HepG2 (cell line): ENCODE data around the gene SFMBT1. TPM values are rescaled to one million over a fixed set of nuclear protein-coding genes. Genes with fewer than 3 reads are reported as not detected.

Experiments
- ATAC-seq: fragments of 200-7000 bp; cut with Tn5 transposase; 3 replicates; pipeline ENCODE4 v1.9.1; 2020; ENCODE audit warnings: mild to moderate bottlenecking, moderate library complexity
- BruUV-seq: library from RNA; stranded (reverse); fragments of 400-500 nt; replicated peaks from 2 replicates; lab custom pipeline; 2021; lab: Mats Ljungman, UMichigan
- CTCF ChIA-PET: fragments of 300-600 bp; formaldehyde crosslinking; extraction: SDS; loops from one replicate; lab custom pipeline; 2021; ENCODE audit warnings: low total read pairs, inconsistent platforms, low intra/inter-chr PET ratio; lab: Yijun Ruan, JAX
- POLR2A ChIA-PET: fragments of 350-600 bp; sonication (Branson Sonifier 250); formaldehyde crosslinking; loops from one replicate; lab custom pipeline; 2020; ENCODE audit warnings: antibody characterized with exemption, inconsistent platforms; lab: Yijun Ruan, JAX
- DNase-seq: peaks from one replicate; pipeline ENCODE4 v3.0.0-alpha.2; 2015; ENCODE audit warnings: low spot score
- FAIRE-seq: peaks from 3 replicates; lab custom pipeline; 2011; peaks lifted over from hg19 to GRCh38; lab: Jason Lieb, UNC
- H2AFZ ChIP-seq: one replicate; pipeline ENCODE4 v1.6.1; 2011; ENCODE audit warnings: low read length, inconsistent platforms
- H3K27ac ChIP-seq: fragments of 300-600 bp; 3 replicates; pipeline ENCODE4 v1.8.0; 2011; ENCODE audit warnings: mixed run types, mild to moderate bottlenecking, mixed read lengths, low read length, inconsistent platforms; ENCODE audit not compliant: insufficient read depth; ENCODE audit errors: extremely low read length
- H3K27me3 ChIP-seq, 2 experiments: fragments of 200-600 bp in 1 of 2; 2 replicates in 1 of 2; 3 replicates in 1 of 2; pipeline versions ENCODE4 v1.6.0 to v1.8.0; 2011; ENCODE audit warnings: low read length in 2 of 2, mild to moderate bottlenecking in 2 of 2, moderate library complexity in 2 of 2, inconsistent platforms in 1 of 2; ENCODE audit not compliant: insufficient read depth in 2 of 2, control insufficient read depth in 1 of 2
- H3K36me3 ChIP-seq, 2 experiments: fragments of 200-600 bp in 1 of 2; replicated peaks in 1 of 2; 2 replicates in 1 of 2; 3 replicates in 1 of 2; pipeline versions ENCODE4 v1.5.1 to v1.8.0; 2011; ENCODE audit warnings: low read length in 2 of 2, inconsistent platforms in 1 of 2; ENCODE audit not compliant: insufficient read depth in 2 of 2, control insufficient read depth in 1 of 2
- H3K4me1 ChIP-seq: 2 replicates; pipeline ENCODE4 v1.5.1; 2012; ENCODE audit warnings: low read length, inconsistent platforms; ENCODE audit not compliant: insufficient read depth
- H3K4me2 ChIP-seq: 2 replicates; pipeline ENCODE4 v1.6.0; 2011; ENCODE audit warnings: low read depth, low read length, inconsistent platforms
- H3K4me3 ChIP-seq, 3 experiments: fragments of 200-600 bp in 1 of 3; sonication (generic), shearing (Covaris generic) in 1 of 3; replicated peaks in 1 of 3; 2 replicates each; pipeline ENCODE4 v1.5.1; 2011 to 2016; ENCODE audit warnings: low read length in 3 of 3, inconsistent platforms in 2 of 3, low read depth in 2 of 3, mild to moderate bottlenecking in 2 of 3, control low read depth in 1 of 3, mixed read lengths in 1 of 3; ENCODE audit not compliant: insufficient read depth in 1 of 3
- H3K79me2 ChIP-seq: one replicate; pipeline ENCODE4 v1.6.1; 2011; ENCODE audit warnings: low read length, inconsistent platforms; ENCODE audit not compliant: insufficient read depth
- H3K9ac ChIP-seq: 2 replicates; pipeline ENCODE4 v1.6.0; 2011; ENCODE audit warnings: mild to moderate bottlenecking, low read depth, low read length, inconsistent platforms; ENCODE audit not compliant: insufficient read depth
- H3K9me3 ChIP-seq: 2 replicates; pipeline ENCODE4 v1.5.1; 2012; ENCODE audit warnings: mild to moderate bottlenecking, low read length
- H4K20me1 ChIP-seq: 2 replicates; pipeline ENCODE4 v1.6.0; 2011; ENCODE audit warnings: inconsistent platforms, mild to moderate bottlenecking, low read length, moderate library complexity; ENCODE audit not compliant: insufficient read depth
- ATF4 ChIP-seq, 2 experiments: fragments of 450-650 bp in 1 of 2; sonication (generic) in 1 of 2; formaldehyde crosslinking; IDR thresholded peaks; 2 replicates each; pipeline versions ENCODE4 v1.5.0 to v1.8.0; 2020 to 2022; ENCODE audit warnings: mild to moderate bottlenecking in 1 of 2, missing genetic modification reagents in 1 of 2
- EHMT2 ChIP-seq: fragments of 200-600 bp; sonication (generic); IDR thresholded peaks from 2 replicates; pipeline ENCODE4 v1.7.0; 2017; ENCODE audit warnings: antibody characterized with exemption, low read depth, low read length, borderline replicate concordance
- GRHL1 ChIP-seq: sonication (generic); formaldehyde crosslinking; conservative IDR thresholded peaks from 2 replicates; pipeline ENCODE4 v1.8.0; 2022; ENCODE audit warnings: missing genetic modification reagents
- NCOA2 ChIP-seq: sonication (generic); formaldehyde crosslinking; IDR thresholded peaks from 2 replicates; pipeline ENCODE4 v1.8.0; 2022; ENCODE audit warnings: inconsistent platforms
- PPARG ChIP-seq: conservative IDR thresholded peaks from 2 replicates; pipeline ENCODE4 v1.6.1; 2016; ENCODE audit warnings: missing biosample characterization, missing genetic modification reagents
- ZNF24 ChIP-seq: fragments of 450-650 bp; IDR thresholded peaks from 2 replicates; pipeline ENCODE4 v1.6.1; 2017; ENCODE audit warnings: antibody characterized with exemption, mild to moderate bottlenecking
- ZNF543 ChIP-seq: sonication (generic); formaldehyde crosslinking; IDR thresholded peaks from 2 replicates; pipeline ENCODE4 v1.4.0; 2020; ENCODE audit warnings: mild to moderate bottlenecking, missing genetic modification reagents
- ZNF558 ChIP-seq: sonication (generic); formaldehyde crosslinking; IDR thresholded peaks from 2 replicates; pipeline ENCODE4 v1.9.0; 2022; ENCODE audit warnings: mild to moderate bottlenecking, missing genetic modification reagents, borderline replicate concordance
- WGBS: methylation state at CpG from one replicate; pipeline ENCODE4 v1.1.6; 2017; ENCODE audit warnings: low lambda C conversion rate; 5-methylcytosine and 5-hydroxymethylcytosine counted together
- in situ Hi-C: cut with HindIII; loops from 2 replicates; pipeline ENCODE4 v1.10.0; 2017; ENCODE audit warnings: low pct_unique_long_range_greater_than_20kb; ENCODE audit not compliant: extremely low pct_ligation_motif_present
- intact Hi-C: fragments of 100-400 bp; cut with micrococcal nuclease; formaldehyde crosslinking; loops from one replicate; pipeline ENCODE4 v1.10.0; 2022; ENCODE audit not compliant: unreplicated experiment
- polyA plus RNA-seq, 8 experiments: library from polyadenylated mRNA; depleted of rRNA in 3 of 8; stranded (reverse) in 7 of 8; unstranded in 1 of 8; fragments of >200 nt; fragmentation: Illumina TruSeq in 4 of 8; extraction: Trizol in 4 of 8; gene quantifications; 2 replicates each; pipeline versions ENCODE4 v1.2.1 to v1.2.3, GENCODE V29; 2011 to 2016; ENCODE audit warnings: low read depth in 4 of 8, missing spikeins in 1 of 8, mixed read lengths in 1 of 8; ENCODE audit not compliant: insufficient read depth in 1 of 8
- total RNA-seq, 5 experiments: library from RNA; depleted of rRNA; stranded (reverse); fragments of >200 nt; fragmentation: Illumina TruSeq; extraction: Trizol; gene quantifications; 2 replicates each; pipeline ENCODE4 v1.2.3, GENCODE V29; 2016; ENCODE audit warnings: low read depth in 1 of 5

The SFMBT1 gene
- total and polyA plus RNA-seq, 2 of the 13 experiments (the other 11 are each of a cell fraction or from before 2014, with no cell fraction given) = 3.8 to 12.8 TPM

DNA sequence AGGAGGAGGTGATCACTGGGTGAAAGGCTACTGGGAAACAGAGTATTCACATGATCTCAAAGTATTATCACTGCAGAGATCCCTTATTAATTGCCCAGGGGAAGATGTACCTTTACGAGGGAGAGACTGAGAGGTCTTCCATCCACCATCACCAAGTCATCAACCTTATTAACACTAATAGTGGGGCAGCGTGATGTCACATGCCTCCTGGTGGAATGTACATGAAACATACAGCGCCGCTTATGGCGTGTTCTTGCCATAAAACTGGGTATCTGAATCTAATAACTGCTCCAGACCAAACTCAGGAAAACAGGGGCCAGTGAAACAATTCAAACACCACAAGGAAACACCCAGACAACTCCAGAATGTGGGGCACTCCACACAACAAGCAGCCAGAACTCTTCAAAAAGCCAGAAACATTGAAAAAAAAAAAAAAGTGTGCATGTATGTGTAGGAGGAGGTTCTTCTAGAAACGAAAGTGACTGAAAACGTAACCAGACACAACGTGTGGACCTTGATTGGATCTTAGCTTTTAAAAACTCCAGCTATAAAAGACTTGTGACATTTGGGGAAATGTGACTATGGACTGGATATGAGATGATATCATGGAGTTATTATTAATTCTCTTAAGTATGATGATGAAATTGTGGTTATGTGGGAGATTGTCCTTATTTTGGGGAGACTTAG, 153.1 kb downstream of the SFMBT1 start:
- DNase-seq (no peak), FAIRE-seq (no peak), ATAC-seq (no peak)
- no TSS peak for BruUV-seq
- Histone ChIP-seq H2AFZ (no peak overlapping the region), H3K4me3 (no peak overlapping the region), H3K9ac (0 out of 2 replicates have a peak overlapping the region, but pooled peaks have one; percentile 5), H3K27me3 (no peaks in the 10 kb centered on the region), H4K20me1 (no peaks in the 10 kb centered on the region), H3K79me2 (peaks cover 12% of the 10 kb centered on the region), H3K9me3 (no peaks in the 10 kb centered on the region), H3K4me2 (peak overlapping the region; percentile 51), H3K4me1 (peaks cover 62% of the 10 kb centered on the region), H3K36me3 (no peaks in the 10 kb centered on the region; a peak in 1 of 5 replicates), H3K27ac (peak overlapping the region; percentile 68)
- ChIA-PET POLR2A (interaction anchor here (1.8 kb wide), 1 partner anchor 11 kb away, joined by 8 read pairs; no protein-coding TSS in a partner anchor), CTCF (no interaction called here)
- WGBS = 88% methylated on average over 8 of the region's 8 CpGs
- TF ChIP-seq EHMT2 (0 out of 2 replicates have a peak, but pooled peaks have one; percentile 3), ZNF558 (CRISPR knock-in tag) (no peak), PPARG (CRISPR knock-in tag) (0 out of 2 replicates have a peak, but pooled peaks have one; percentile 45), ATF4 (CRISPR knock-in tag; IDR thresholded peaks at IDR 0.05) (no peak)
- intact Hi-C loops = loop anchor here (5.0 kb wide), 1 partner anchor 40 kb away; no protein-coding TSS in a partner anchor
- in situ Hi-C loops = no loop called here

DNA sequence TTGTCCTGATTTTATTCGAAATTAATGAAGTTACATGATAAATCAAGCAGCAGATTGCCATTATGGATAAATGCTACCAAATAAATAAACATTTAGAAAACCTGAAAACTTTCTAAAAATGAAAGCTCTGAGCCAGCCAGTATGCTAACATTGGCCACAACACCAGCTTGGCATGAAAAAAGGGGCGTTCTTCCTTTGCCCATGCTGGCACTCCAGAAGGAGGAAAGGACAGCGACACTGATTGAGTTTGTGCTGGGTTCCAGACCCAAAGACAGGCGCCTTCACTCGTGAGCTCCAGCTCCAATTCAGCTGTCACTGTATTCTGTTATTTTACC, 153.6 kb downstream of the SFMBT1 start:
- ATAC-seq = no peak
- ChIA-PET POLR2A (no interaction called here), CTCF (no interaction called here)
- no TSS peak for BruUV-seq
- Histone ChIP-seq H4K20me1 (no peaks in the 10 kb centered on the region), H3K9me3 (no peaks in the 10 kb centered on the region), H3K27ac (peak overlapping the region; percentile 68), H3K9ac (no peak overlapping the region), H3K27me3 (no peaks in the 10 kb centered on the region), H3K4me1 (peaks cover 60% of the 10 kb centered on the region), H3K4me3 (no peak overlapping the region), H2AFZ (no peak overlapping the region), H3K79me2 (peaks cover 12% of the 10 kb centered on the region), H3K36me3 (no peaks in the 10 kb centered on the region; a peak in 1 of 5 replicates), H3K4me2 (peak overlapping the region; percentile 47)
- TF ChIP-seq NCOA2 (CRISPR knock-in tag) (no peak), ZNF24 (no peak), ZNF543 (no peak), EHMT2 (0 out of 2 replicates have a peak, but pooled peaks have one; percentile 47), GRHL1 (CRISPR knock-in tag) (no peak)
- DNase-seq = no peak
- WGBS = 76% methylated on average over 5 of the region's 5 CpGs
- in situ Hi-C loops (no loop called here), intact Hi-C loops (loop anchor here (5.0 kb wide), 1 partner anchor 40 kb away; no protein-coding TSS in a partner anchor)
- FAIRE-seq = no peak
